Bronchial epithelial cell (primary cell): ENCODE measurements around the gene FDPS. TPM values are rescaled to one million over a fixed set of nuclear protein-coding genes. Genes with fewer than 3 reads are reported as not detected.
A peak's percentile ranks its signal among the peaks of the same experiment; 100 is the strongest.

Experiments
- DNase-seq: peaks from one replicate; pipeline ENCODE4 v3.0.0-alpha.2; 2010; ENCODE audit warnings: low read depth
- FAIRE-seq: peaks from 2 replicates; lab custom pipeline; 2011; peaks lifted over from hg19 to GRCh38; lab: Jason Lieb, UNC
- H3K27me3 ChIP-seq: 2 replicates; pipeline ENCODE4 v1.5.1; 2011; ENCODE audit warnings: low read length; ENCODE audit not compliant: control insufficient read depth, insufficient read depth
- H3K36me3 ChIP-seq: 2 replicates; pipeline ENCODE4 v1.5.1; 2011; ENCODE audit warnings: low read length; ENCODE audit not compliant: control insufficient read depth, insufficient read depth
- H3K4me3 ChIP-seq: 2 replicates; pipeline ENCODE4 v1.5.1; 2011; ENCODE audit warnings: mild to moderate bottlenecking, low read depth, low read length, control low read depth
- total RNA-seq: library from RNA; depleted of rRNA; stranded (reverse); fragments of >200 nt; gene quantifications from 2 replicates; pipeline ENCODE4 v1.2.1, GENCODE V29; 2014
- TF ChIP-seq, protein P1 (sequence below): IDR thresholded peaks from 2 replicates; pipeline ENCODE4 v1.5.1; 2011; ENCODE audit warnings: mild to moderate bottlenecking, moderate library complexity, low read length, control low read depth, inconsistent platforms; ENCODE audit not compliant: insufficient read depth, severe bottlenecking

The FDPS gene
- 103 and 167 TPM in 2 replicates for total RNA-seq

DNA sequence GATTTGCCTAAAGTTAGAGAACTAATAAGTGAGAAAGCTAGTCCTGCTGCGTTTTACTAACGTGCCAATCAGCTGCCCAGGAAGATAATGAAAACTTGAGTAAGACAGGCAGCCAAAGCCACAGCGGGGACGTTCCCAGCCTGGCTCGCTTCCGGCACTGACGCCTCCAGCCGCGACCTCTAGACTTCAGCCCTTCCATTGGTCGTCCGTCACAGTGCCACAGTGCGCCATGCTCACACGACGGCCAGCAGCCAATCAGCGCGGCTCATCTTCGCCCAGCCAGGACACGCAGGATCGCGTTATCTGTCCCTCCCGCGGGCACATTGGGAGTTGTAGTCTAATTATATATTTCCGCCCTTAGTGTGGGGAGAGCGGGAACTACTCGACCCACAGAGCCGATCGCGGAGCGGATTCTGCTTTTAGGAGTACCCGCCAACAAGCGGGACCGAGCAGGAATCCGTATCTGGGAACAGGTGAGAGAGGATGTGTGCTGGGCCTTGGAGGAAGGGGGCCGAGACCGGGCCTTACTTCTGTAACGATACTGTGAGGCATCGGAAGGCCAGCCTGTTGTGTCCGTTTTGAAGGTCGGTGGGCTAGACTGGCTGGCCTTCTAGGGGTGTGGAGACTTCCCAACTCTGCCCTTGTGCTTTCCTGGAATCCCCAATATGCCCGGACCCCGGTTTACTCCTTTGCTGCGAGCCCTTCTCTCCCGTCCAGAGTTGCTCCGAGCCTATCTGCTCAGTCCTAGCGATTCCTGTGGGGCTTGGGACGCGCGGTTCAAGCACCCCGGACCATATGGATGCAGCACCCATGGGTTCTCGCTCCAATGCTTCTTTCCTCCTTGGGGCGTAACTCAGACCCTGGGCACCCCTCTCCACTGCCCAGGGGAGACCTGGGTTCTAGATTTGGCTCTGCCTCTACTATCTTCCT is at the start of gene FDPS:
FDPS (plus strand) TSS at position 374 of the 930 bp plus-strand sequence. CDS start 924 bp downstream, outside the sequence.
- Histone ChIP-seq H3K4me3 (peak within 1 kb of the TSS; percentile 66), H3K36me3 (peaks cover 11% of the 10 kb centered on the region), H3K27me3 (no peaks in the 10 kb centered on the region)
- DNase-seq (peak; percentile 98), FAIRE-seq (no peak)
- TF ChIP-seq, protein P1, sequence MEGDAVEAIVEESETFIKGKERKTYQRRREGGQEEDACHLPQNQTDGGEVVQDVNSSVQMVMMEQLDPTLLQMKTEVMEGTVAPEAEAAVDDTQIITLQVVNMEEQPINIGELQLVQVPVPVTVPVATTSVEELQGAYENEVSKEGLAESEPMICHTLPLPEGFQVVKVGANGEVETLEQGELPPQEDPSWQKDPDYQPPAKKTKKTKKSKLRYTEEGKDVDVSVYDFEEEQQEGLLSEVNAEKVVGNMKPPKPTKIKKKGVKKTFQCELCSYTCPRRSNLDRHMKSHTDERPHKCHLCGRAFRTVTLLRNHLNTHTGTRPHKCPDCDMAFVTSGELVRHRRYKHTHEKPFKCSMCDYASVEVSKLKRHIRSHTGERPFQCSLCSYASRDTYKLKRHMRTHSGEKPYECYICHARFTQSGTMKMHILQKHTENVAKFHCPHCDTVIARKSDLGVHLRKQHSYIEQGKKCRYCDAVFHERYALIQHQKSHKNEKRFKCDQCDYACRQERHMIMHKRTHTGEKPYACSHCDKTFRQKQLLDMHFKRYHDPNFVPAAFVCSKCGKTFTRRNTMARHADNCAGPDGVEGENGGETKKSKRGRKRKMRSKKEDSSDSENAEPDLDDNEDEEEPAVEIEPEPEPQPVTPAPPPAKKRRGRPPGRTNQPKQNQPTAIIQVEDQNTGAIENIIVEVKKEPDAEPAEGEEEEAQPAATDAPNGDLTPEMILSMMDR = no peak

DNA sequence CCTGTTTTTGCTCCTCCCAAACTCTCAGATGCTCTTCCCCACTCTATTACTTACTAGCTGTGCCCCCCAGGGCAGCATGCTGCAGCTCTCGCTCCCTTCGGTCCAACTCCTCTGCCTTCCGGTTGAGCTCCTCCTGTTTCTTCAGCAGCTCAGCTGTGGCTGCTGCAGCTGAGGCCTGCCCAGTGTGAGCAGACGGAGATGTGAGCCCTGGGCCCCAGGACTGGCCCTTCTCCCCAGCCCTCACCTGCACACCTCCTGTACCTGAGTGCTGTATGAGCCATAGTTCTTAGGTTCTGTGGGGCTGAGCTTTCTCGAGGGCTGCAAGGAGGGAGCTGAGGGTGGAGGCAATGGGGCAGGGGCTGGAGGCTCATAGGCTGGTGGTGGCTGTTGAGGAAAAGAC is 48.4 kb upstream of the FDPS start:
- Histone ChIP-seq H3K27me3 (no peaks in the 10 kb centered on the region), H3K36me3 (peaks cover 18% of the 10 kb centered on the region), H3K4me3 (no peak overlapping the region)
- TF ChIP-seq, protein P1 = no peak
- FAIRE-seq (no peak), DNase-seq (no peak)

DNA sequence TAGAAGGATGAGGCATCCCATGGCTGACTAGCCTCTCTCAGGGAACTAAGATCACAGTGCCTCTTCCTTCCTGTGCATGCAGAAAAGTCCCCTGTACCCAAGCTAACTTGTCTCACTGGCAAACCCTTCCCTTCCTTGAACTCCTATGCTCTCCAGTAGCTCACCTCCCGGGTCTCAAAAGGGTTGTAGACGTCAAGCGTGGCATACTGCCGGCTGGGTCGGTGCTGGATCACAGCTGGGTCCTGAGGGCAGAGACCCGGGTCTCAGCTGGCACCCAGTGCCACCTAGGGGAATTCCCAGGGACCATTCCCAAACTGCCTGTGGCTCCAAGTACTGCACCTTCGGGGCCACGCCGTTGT is 47.2 kb upstream of the FDPS start:
- FAIRE-seq = no peak
- H3K27me3 ChIP-seq = no peaks in the 10 kb centered on the region
- no peak for DNase-seq
- TF ChIP-seq, protein P1 = no peak
- peaks cover 20% of the 10 kb centered on the region for H3K36me3 ChIP-seq
- peak overlapping the region; percentile 52 for H3K4me3 ChIP-seq

DNA sequence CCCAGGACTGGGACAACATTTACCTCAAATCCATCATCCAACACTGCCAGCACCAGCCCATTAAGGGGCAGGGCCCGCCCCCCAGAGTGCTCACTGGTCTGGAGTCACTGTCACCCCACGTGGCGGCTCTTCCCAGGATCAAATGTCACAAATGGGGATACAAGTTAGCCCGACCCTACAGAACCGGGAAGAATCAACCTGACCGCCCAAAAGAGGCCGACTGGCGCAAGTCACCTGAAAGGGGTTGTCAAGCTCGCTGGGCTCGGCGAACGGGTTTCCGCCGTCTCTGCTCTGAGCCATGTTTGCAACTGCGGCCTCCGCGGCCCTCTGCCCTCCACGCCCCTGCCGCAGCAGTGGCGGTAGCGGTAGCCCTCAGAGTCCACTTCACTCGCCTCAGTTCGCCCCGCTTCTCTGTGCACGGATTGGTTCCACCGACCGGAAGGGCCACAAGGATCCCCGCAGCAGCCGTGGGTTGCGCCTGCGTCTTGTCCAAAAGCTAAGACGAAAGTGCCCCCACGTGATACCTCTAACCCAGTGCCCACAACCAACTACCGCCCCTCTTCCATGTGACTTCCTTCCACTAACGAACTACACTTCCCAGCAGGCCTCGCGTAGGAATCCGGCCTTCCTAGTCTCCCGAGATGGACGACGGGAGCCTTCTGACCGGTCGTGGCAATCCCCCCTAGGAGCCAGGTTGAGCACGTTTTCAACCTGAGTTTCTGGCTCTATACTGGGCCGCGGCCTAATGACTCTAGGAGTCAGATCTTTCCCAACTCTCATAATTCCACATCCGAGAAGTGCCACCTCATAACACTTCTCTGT is 46.6 kb upstream of the FDPS start, which contains the start of gene SCAMP3:
SCAMP3 (minus strand) TSS at position 509 of the 822 bp plus-strand sequence; CDS start at position 300, 209 bp downstream.
- peak within 1 kb of the TSS; percentile 52 for H3K4me3 ChIP-seq
- H3K36me3 ChIP-seq = peaks cover 25% of the 10 kb centered on the region
- FAIRE-seq (no peak), DNase-seq (peak; percentile 97)
- no peaks in the 10 kb centered on the region for H3K27me3 ChIP-seq
- TF ChIP-seq, protein P1 = no peak

DNA sequence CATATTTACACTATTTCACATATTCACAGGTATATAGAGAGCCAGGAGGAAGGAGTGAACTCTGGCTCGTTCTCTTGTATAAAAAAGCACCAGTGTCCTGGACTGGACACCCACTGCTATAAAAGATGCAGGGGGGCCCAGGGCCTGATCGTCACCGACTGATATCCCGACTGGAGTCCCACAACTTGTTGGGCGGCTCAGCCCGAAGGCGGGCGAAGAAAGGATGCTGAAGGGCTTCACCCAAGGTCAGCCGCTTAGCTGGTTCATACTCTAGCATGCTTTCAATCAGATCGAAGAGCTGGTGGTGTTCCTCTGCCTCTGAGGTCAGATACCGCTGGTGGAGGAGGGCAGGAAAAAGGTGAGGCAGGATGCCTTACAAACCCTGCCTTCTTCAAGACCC is 45.6 kb upstream of the FDPS start:
- FAIRE-seq = no peak
- peaks cover 28% of the 10 kb centered on the region for H3K36me3 ChIP-seq
- TF ChIP-seq, protein P1 = no peak

More for the DNA sequence above, 45.6 kb upstream of the FDPS start:
- no peak for DNase-seq
- no peak overlapping the region for H3K4me3 ChIP-seq
- no peaks in the 10 kb centered on the region for H3K27me3 ChIP-seq
